H1 (cell line): ENCODE measurements around the gene PTP4A1. TPM values are rescaled to one million over a fixed set of nuclear protein-coding genes. Genes with fewer than 3 reads are reported as not detected.

Experiments used
- CTCF ChIA-PET: fragments of 300-600 bp; sonication (Branson Sonifier 250); formaldehyde crosslinking; loops from one replicate; lab custom pipeline; 2021; ENCODE audit not compliant: partially characterized antibody; lab: Charles Lee
- POLR2A ChIA-PET: fragments of 300-600 bp; sonication (Branson Sonifier 250); formaldehyde crosslinking; loops from one replicate; lab custom pipeline; 2021; ENCODE audit warnings: inconsistent platforms; ENCODE audit not compliant: partially characterized antibody; lab: Charles Lee
- DNase-seq, 2 experiments: peaks; one replicate each; pipeline versions ENCODE4 v3.0.0 to v3.0.0-alpha.2; 2010 to 2022; ENCODE audit warnings: low spot score in 2 of 2, low read depth in 1 of 2, mixed read lengths in 1 of 2
- FAIRE-seq: peaks from 2 replicates; lab custom pipeline; 2011; peaks lifted over from hg19 to GRCh38; lab: Jason Lieb, UNC
- H2AFZ ChIP-seq: 2 replicates; pipeline ENCODE4 v1.8.1; 2012; ENCODE audit warnings: low read length, inconsistent platforms
- H2AK5ac ChIP-seq: 2 replicates; pipeline ENCODE4 v1.6.1; 2013; ENCODE audit warnings: low read depth, low read length
- H2BK120ac ChIP-seq: replicated peaks from 2 replicates; pipeline ENCODE3; 2013; ENCODE audit warnings: low read depth, low read length, inconsistent platforms
- H2BK12ac ChIP-seq: 2 replicates; pipeline ENCODE4 v1.6.1; 2013; ENCODE audit warnings: low read depth, low read length
- H2BK15ac ChIP-seq: 2 replicates; pipeline ENCODE4 v1.6.1; 2013; ENCODE audit warnings: low read length
- H2BK20ac ChIP-seq: 2 replicates; pipeline ENCODE4 v1.6.1; 2013; ENCODE audit warnings: low read length
- H2BK5ac ChIP-seq: 2 replicates; pipeline ENCODE4 v1.6.1; 2013; ENCODE audit warnings: low read depth, low read length
- H3K14ac ChIP-seq: 2 replicates; pipeline ENCODE4 v1.6.1; 2013; ENCODE audit warnings: inconsistent platforms; ENCODE audit not compliant: insufficient read length
- H3K18ac ChIP-seq: 2 replicates; pipeline ENCODE4 v1.6.1; 2013; ENCODE audit warnings: low read length; ENCODE audit errors: extremely low read depth
- H3K23ac ChIP-seq: 2 replicates; pipeline ENCODE4 v1.6.1; 2013; ENCODE audit warnings: inconsistent platforms; ENCODE audit not compliant: insufficient read length
- H3K23me2 ChIP-seq: 2 replicates; pipeline ENCODE4 v1.6.1; 2013; ENCODE audit warnings: low read depth, low read length
- H3K27ac ChIP-seq: 2 replicates; pipeline ENCODE4 v1.6.1; 2011; ENCODE audit warnings: low read depth, low read length, inconsistent platforms
- H3K27me3 ChIP-seq, 4 experiments: replicated peaks in 1 of 4; 1 replicate in 1 of 4; 2 replicates in 3 of 4; pipeline versions ENCODE4 v1.6.1 to v1.8.1; 2011 to 2013; ENCODE audit warnings: low read length in 3 of 4, mild to moderate bottlenecking in 3 of 4, inconsistent platforms in 2 of 4, mixed read lengths in 2 of 4, moderate library complexity in 1 of 4; ENCODE audit not compliant: control insufficient read depth in 3 of 4, insufficient read depth in 3 of 4; ENCODE audit errors: extremely low read depth in 1 of 4
- H3K36me3 ChIP-seq, 4 experiments: 2 replicates each; pipeline versions ENCODE4 v1.6.1 to v1.8.1; 2011 to 2013; ENCODE audit warnings: mild to moderate bottlenecking in 4 of 4, low read length in 3 of 4, moderate library complexity in 2 of 4, control low read depth in 1 of 4, inconsistent platforms in 1 of 4; ENCODE audit not compliant: insufficient read depth in 4 of 4, control insufficient read depth in 2 of 4
- H3K4ac ChIP-seq: replicated peaks from 2 replicates; pipeline ENCODE3; 2013; ENCODE audit warnings: low read length, low read depth, mixed read lengths, inconsistent platforms; ENCODE audit not compliant: insufficient read length
- H3K4me1 ChIP-seq, 4 experiments: replicated peaks in 1 of 4; 1 replicate in 1 of 4; 2 replicates in 3 of 4; pipeline versions ENCODE4 v1.6.1 to v1.8.1; 2011 to 2013; ENCODE audit warnings: low read length in 3 of 4, inconsistent platforms in 2 of 4, mixed read lengths in 1 of 4; ENCODE audit not compliant: insufficient read depth in 4 of 4, control insufficient read depth in 3 of 4
- H3K4me2 ChIP-seq, 2 experiments: 2 replicates each; pipeline versions ENCODE4 v1.6.1 to v1.8.1; 2011 to 2013; ENCODE audit warnings: low read depth in 2 of 2, low read length in 2 of 2, control low read depth in 1 of 2, inconsistent platforms in 1 of 2, mild to moderate bottlenecking in 1 of 2; ENCODE audit not compliant: insufficient read depth in 1 of 2
- H3K4me3 ChIP-seq, 4 experiments: fragments of 200-600, 300-600 bp in 1 of 4; sonication (generic), shearing (Covaris generic), sonication (Bioruptor Twin) in 1 of 4; 2 replicates each; pipeline versions ENCODE4 v1.5.1 to v1.8.1; 2011 to 2016; ENCODE audit warnings: low read length in 4 of 4, low read depth in 3 of 4, control low read depth in 2 of 4, inconsistent platforms in 2 of 4, mild to moderate bottlenecking in 2 of 4, mixed read lengths in 1 of 4, moderate library complexity in 1 of 4; ENCODE audit not compliant: insufficient read depth in 2 of 4; ENCODE audit errors: extremely low read depth in 1 of 4
- H3K56ac ChIP-seq: replicated peaks from 2 replicates; pipeline ENCODE3; 2013; ENCODE audit warnings: low read depth, mild to moderate bottlenecking, mixed read lengths, low read length, inconsistent platforms; ENCODE audit not compliant: insufficient read length
- H3K79me1 ChIP-seq: 2 replicates; pipeline ENCODE4 v1.6.1; 2013; ENCODE audit warnings: low read depth, low read length, control low read depth
- H3K79me2 ChIP-seq, 2 experiments: 2 replicates each; pipeline versions ENCODE4 v1.6.1 to v1.8.1; 2012 to 2013; ENCODE audit warnings: low read length in 2 of 2, mild to moderate bottlenecking in 2 of 2, inconsistent platforms in 1 of 2; ENCODE audit not compliant: insufficient read depth in 2 of 2, control insufficient read depth in 1 of 2
- H3K9ac ChIP-seq, 4 experiments: replicated peaks in 1 of 4; 1 replicate in 1 of 4; 2 replicates in 3 of 4; pipeline versions ENCODE4 v1.6.1 to v1.8.1; 2011 to 2013; ENCODE audit warnings: low read depth in 3 of 4, low read length in 3 of 4, control low read depth in 2 of 4, mild to moderate bottlenecking in 2 of 4, moderate library complexity in 2 of 4, inconsistent platforms in 1 of 4; ENCODE audit errors: extremely low read depth in 1 of 4
- H3K9me3 ChIP-seq, 2 experiments: 2 replicates each; pipeline versions ENCODE4 v1.6.1 to v1.8.1; 2012 to 2013; ENCODE audit warnings: mild to moderate bottlenecking in 2 of 2, moderate library complexity in 2 of 2, control low read depth in 1 of 2, inconsistent platforms in 1 of 2, low read depth in 1 of 2, low read length in 1 of 2, mixed read lengths in 1 of 2; ENCODE audit not compliant: insufficient read depth in 2 of 2
- H4K20me1 ChIP-seq, 2 experiments: replicated peaks in 1 of 2; 2 replicates each; pipeline versions ENCODE3 to v1.8.1; 2011 to 2013; ENCODE audit warnings: inconsistent platforms in 2 of 2, low read length in 2 of 2, mild to moderate bottlenecking in 1 of 2; ENCODE audit not compliant: insufficient read depth in 2 of 2, control insufficient read depth in 1 of 2
- H4K5ac ChIP-seq: 2 replicates; pipeline ENCODE4 v1.6.1; 2013; ENCODE audit warnings: low read length, low read depth, mixed read lengths, inconsistent platforms; ENCODE audit not compliant: insufficient read length
- H4K8ac ChIP-seq: 2 replicates; pipeline ENCODE4 v1.8.0; 2013; ENCODE audit warnings: mild to moderate bottlenecking, moderate library complexity, low read length, inconsistent platforms; ENCODE audit not compliant: insufficient read depth; ENCODE audit errors: extremely low read depth
- H4K91ac ChIP-seq: replicated peaks from 2 replicates; pipeline ENCODE3; 2013; ENCODE audit warnings: low read length, mixed read lengths, inconsistent platforms; ENCODE audit not compliant: insufficient read length
- CEBPB ChIP-seq: IDR thresholded peaks from 2 replicates; pipeline ENCODE4 v1.6.1; 2012; ENCODE audit warnings: low read depth, low read length
- KDM4A ChIP-seq: IDR thresholded peaks from one replicate; pipeline ENCODE4 v1.7.1; 2012; ENCODE audit warnings: low read depth, mild to moderate bottlenecking, moderate library complexity, low read length, inconsistent platforms; ENCODE audit not compliant: severe bottlenecking
- SIRT6 ChIP-seq: IDR thresholded peaks from one replicate; pipeline ENCODE4 v1.7.1; 2012; ENCODE audit warnings: low read length, inconsistent platforms
- SUZ12 ChIP-seq: fragments of 200-600 bp; sonication (generic); IDR thresholded peaks from 2 replicates; pipeline ENCODE4 v1.6.1; 2012; ENCODE audit warnings: mild to moderate bottlenecking, inconsistent platforms, low read length, moderate library complexity, mixed read lengths
- WGBS, 2 experiments: shearing (Covaris generic) in 1 of 2; methylation state at CpG; one replicate each; pipeline versions ENCODE4 v1.1.6 to v1.1.7; 2013 to 2015; ENCODE audit warnings: low lambda C conversion rate in 2 of 2, mixed read lengths in 2 of 2, inconsistent platforms in 1 of 2, low coverage in 1 of 2, missing lambda C conversion rate in 1 of 2; ENCODE audit not compliant: insufficient replicate concordance in 2 of 2, insufficient coverage in 1 of 2, insufficient read length in 1 of 2; ENCODE audit errors: extremely low coverage in 1 of 2, missing lambda C conversion rate in 1 of 2; 5-methylcytosine and 5-hydroxymethylcytosine counted together
- polyA plus RNA-seq, 7 experiments: library from polyadenylated mRNA; depleted of rRNA in 3 of 7; stranded (reverse) in 5 of 7; unstranded in 2 of 7; fragments of >200 nt in 5 of 7; fragments of 200-250 nt in 2 of 7; gene quantifications; 1 replicate in 5 of 7; 2 replicates in 1 of 7; 4 replicates in 1 of 7; pipeline versions ENCODE4 v1.2.1 to v1.2.3, GENCODE V29; 2011 to 2013; ENCODE audit warnings: missing spikeins in 2 of 7, mixed read lengths in 2 of 7
- total RNA-seq: library from RNA; stranded (reverse); fragmentation: NEBNext Ultra II Directional; extraction: Animal tissue kit (Norgen Biotek cat#: 25700); gene quantifications from 2 replicates; pipeline ENCODE4 v1.2.1, GENCODE V29; 2021

Gene PTP4A1
- total and polyA plus RNA-seq, 2 of the 8 experiments (the other 6 are each of a cell fraction or from before 2014, with no cell fraction given) = 21.1 to 76.3 TPM

DNA sequence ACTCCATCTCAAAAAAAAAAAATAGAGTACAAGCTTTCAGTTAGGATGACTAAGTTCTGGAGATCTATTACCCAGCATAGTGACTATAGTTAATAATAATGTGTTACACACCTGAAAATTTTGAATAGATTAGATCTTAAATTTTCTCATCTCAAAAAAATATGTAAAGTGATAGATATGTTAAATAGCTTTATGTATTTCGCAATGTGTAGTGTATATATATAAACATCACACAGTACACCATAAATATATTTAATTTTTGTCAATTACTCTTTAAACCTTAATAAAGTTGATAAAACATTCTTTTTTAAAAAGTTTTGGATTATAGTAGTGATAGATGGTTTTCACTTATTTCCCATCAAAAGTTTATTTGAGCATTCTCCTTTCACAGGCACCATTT, 25.6 kb upstream of the PTP4A1 start:
- Histone ChIP-seq H4K91ac (no peak overlapping the region), H3K4me1 (no peaks in the 10 kb centered on the region), H3K36me3 (no peaks in the 10 kb centered on the region), H4K8ac (no peak overlapping the region), H2AK5ac (no peak overlapping the region), H2BK12ac (no peak overlapping the region), H3K9ac (no peak overlapping the region), H4K20me1 (no peaks in the 10 kb centered on the region), H3K9me3 (no peaks in the 10 kb centered on the region), H3K23ac (no peak overlapping the region), H3K79me1 (no peaks in the 10 kb centered on the region), H3K4me3 (no peak overlapping the region), H2BK120ac (no peak overlapping the region), H3K4me2 (no peak overlapping the region), H2BK20ac (no peak overlapping the region), H4K5ac (no peak overlapping the region), H3K23me2 (no peaks in the 10 kb centered on the region; the same call in 1 of the 2 replicates), H3K79me2 (no peaks in the 10 kb centered on the region), H3K56ac (no peak overlapping the region), H3K14ac (no peak overlapping the region), H3K18ac (no peak overlapping the region), H3K27ac (no peak overlapping the region), H3K27me3 (no peaks in the 10 kb centered on the region), H2BK5ac (no peak overlapping the region), H2AFZ (no peak overlapping the region), H3K4ac (no peak overlapping the region), H2BK15ac (no peak overlapping the region)
- ChIA-PET POLR2A (interaction anchor here (0.6 kb wide), 1 partner anchor 1701 kb away, joined by 3 read pairs; no protein-coding TSS in a partner anchor), CTCF (interaction anchor here (0.7 kb wide), 1 partner anchor 239 kb away, joined by 3 read pairs; no protein-coding TSS in a partner anchor)
- FAIRE-seq = no peak
- no peak for DNase-seq
- WGBS, 2 experiments = 95% methylated on average over 1 of the region's 1 CpG; no CpG with 5 or more reads in 1 of the 2 experiments
- TF ChIP-seq KDM4A (no peak), CEBPB (peak; percentile 28; the same call in 1 of the 2 replicates), SIRT6 (no peak), SUZ12 (no peak)
